Stimulated activated CD8-positive, alpha-beta memory T cell treated with anti-CD3 and anti-CD28 coated beads, Interleukin-15, amount 100 ng/mL, for 1 hour (primary cell): Measurements from ENCODE around the gene TP63.

Experiments
- DNase-seq: peaks from one replicate; pipeline ENCODE4 v3.0.0-alpha.2; 2020; ENCODE audit warnings: low read depth

The TP63 gene

GRCh38 chr3:189927975-189928895 lies 297.0 kb downstream of the TP63 start:
- no peak for DNase-seq

- no peak for DNase-seq
These were observed 305.2 kb downstream of the TP63 start for GRCh38 chr3:189936201-189936945.

GRCh38 chr3:189937302-189938127 lies 306.3 kb downstream of the TP63 start:
- DNase-seq = no peak

GRCh38 chr3:189941125-189941524 lies 309.9 kb downstream of the TP63 start:
- no peak for DNase-seq

- no peak for DNase-seq
These were observed 310.5 kb downstream of the TP63 start for GRCh38 chr3:189941679-189942078.

GRCh38 chr3:189942948-189943347 lies 311.8 kb downstream of the TP63 start:
- no peak for DNase-seq

- DNase-seq = no peak
These were observed 313.3 kb downstream of the TP63 start for GRCh38 chr3:189944285-189945145.

GRCh38 chr3:189945935-189946709 lies 314.9 kb downstream of the TP63 start:
- DNase-seq = no peak
